OCI-LY7 (cell line): ENCODE data around the gene PTPRS.

Experiments used
- CTCF ChIP-seq: fragments of 200-600 bp; sonication (generic); conservative IDR thresholded peaks from 2 replicates; pipeline ENCODE4 v1.5.1; 2014; ENCODE audit warnings: mild to moderate bottlenecking, antibody characterized with exemption, low read length, moderate library complexity, mixed read lengths
- EZH2phosphoT487 ChIP-seq: fragments of 200-600 bp; sonication (generic); IDR thresholded peaks from 2 replicates; pipeline ENCODE4 v1.6.1; 2018; ENCODE audit warnings: low read depth, borderline replicate concordance, mild to moderate bottlenecking, mixed run types, antibody characterized with exemption, low read length, moderate library complexity, mixed read lengths

GRCh38 chr19:5340637-5341447 is at the start of gene PTPRS:
- TF ChIP-seq CTCF (no peak), EZH2phosphoT487 (no peak)
